HEK293 (cell line): ENCODE measurements around the gene STAP1.

Experiments used
- CTCF ChIA-PET: fragments of 350-600 bp; formaldehyde crosslinking; extraction: SDS; loops from one replicate; lab custom pipeline; 2021; ENCODE audit warnings: antibody characterized with exemption; lab: Yijun Ruan, JAX
- POLR2A ChIA-PET: fragments of 300-600 bp; formaldehyde crosslinking; extraction: SDS; loops from one replicate; lab custom pipeline; 2020; ENCODE audit warnings: antibody characterized with exemption, inconsistent platforms; lab: Yijun Ruan, JAX
- H3K27ac ChIP-seq: fragments of 200-500 bp; sonication (Bioruptor generic); 2 replicates; pipeline ENCODE4 v1.5.1; 2014; ENCODE audit warnings: low read depth, low read length, control low read depth, inconsistent platforms; ENCODE audit errors: extremely low read depth
- H3K36me3 ChIP-seq, 2 experiments: fragments of 200-500 bp in 1 of 2; sonication (Bioruptor generic) in 1 of 2; 1 replicate in 1 of 2; 2 replicates in 1 of 2; pipeline ENCODE4 v1.5.1; 2014 to 2017; ENCODE audit warnings: inconsistent platforms in 2 of 2, low read length in 2 of 2; ENCODE audit not compliant: control insufficient read depth in 2 of 2, insufficient read depth in 1 of 2
- H3K4me1 ChIP-seq: fragments of 200-500 bp; sonication (Bioruptor generic); 2 replicates; pipeline ENCODE4 v1.5.1; 2014; ENCODE audit warnings: mild to moderate bottlenecking, low read length, inconsistent platforms; ENCODE audit not compliant: control insufficient read depth, insufficient read depth
- H3K4me3 ChIP-seq: 2 replicates; pipeline ENCODE4 v1.5.1; 2011; ENCODE audit warnings: low read depth, mild to moderate bottlenecking, control low read depth, low read length, moderate library complexity
- H3K9me3 ChIP-seq: fragments of 200-500 bp; sonication (Bioruptor generic); 2 replicates; pipeline ENCODE4 v1.5.1; 2014; ENCODE audit warnings: low read depth, low read length, inconsistent platforms; ENCODE audit not compliant: control insufficient read depth, insufficient read depth
- ELK4 ChIP-seq: IDR thresholded peaks from 2 replicates; pipeline ENCODE4 v1.6.1; 2011; ENCODE audit warnings: mild to moderate bottlenecking, low read depth, low read length, borderline replicate concordance
- KLF8 ChIP-seq: fragments of 450-650 bp; formaldehyde crosslinking; IDR thresholded peaks from 2 replicates; pipeline ENCODE4 v1.5.1; 2016; ENCODE audit warnings: missing biosample characterization, missing genetic modification characterization
- KLF9 ChIP-seq: fragments of 450-650 bp; formaldehyde crosslinking; IDR thresholded peaks from 2 replicates; pipeline ENCODE4 v1.5.1; 2016; ENCODE audit warnings: missing biosample characterization, missing genetic modification characterization, low read depth
- RBAK ChIP-seq: fragments of 450-650 bp; formaldehyde crosslinking; IDR thresholded peaks from 2 replicates; pipeline ENCODE4 v1.5.1; 2016; ENCODE audit warnings: missing biosample characterization, missing genetic modification characterization
- SALL2 ChIP-seq: fragments of 450-650 bp; formaldehyde crosslinking; IDR thresholded peaks from 2 replicates; pipeline ENCODE4 v1.5.0; 2017; ENCODE audit warnings: missing biosample characterization, mild to moderate bottlenecking, missing genetic modification characterization, borderline replicate concordance
- YY1 ChIP-seq: fragments of 450-650 bp; formaldehyde crosslinking; IDR thresholded peaks from 2 replicates; pipeline ENCODE4 v1.5.1; 2018; ENCODE audit warnings: missing biosample characterization, missing genetic modification characterization
- ZBTB10 ChIP-seq: fragments of 450-650 bp; formaldehyde crosslinking; IDR thresholded peaks from 2 replicates; pipeline ENCODE4 v1.5.1; 2016; ENCODE audit warnings: missing biosample characterization, missing genetic modification characterization
- ZBTB17 ChIP-seq: fragments of 450-650 bp; formaldehyde crosslinking; IDR thresholded peaks from 2 replicates; pipeline ENCODE4 v1.5.1; 2016; ENCODE audit warnings: missing biosample characterization, missing genetic modification characterization
- ZFHX2 ChIP-seq: fragments of 450-650 bp; formaldehyde crosslinking; conservative IDR thresholded peaks from 2 replicates; pipeline ENCODE4 v1.5.1; 2016; ENCODE audit warnings: missing biosample characterization, missing genetic modification characterization
- ZIC2 ChIP-seq: fragments of 450-650 bp; formaldehyde crosslinking; IDR thresholded peaks from 2 replicates; pipeline ENCODE4 v1.5.1; 2016; ENCODE audit warnings: missing biosample characterization, missing genetic modification characterization
- ZNF138 ChIP-seq: fragments of 450-650 bp; formaldehyde crosslinking; IDR thresholded peaks from 2 replicates; pipeline ENCODE4 v1.5.1; 2016; ENCODE audit warnings: missing biosample characterization, missing genetic modification characterization, borderline replicate concordance
- ZNF155 ChIP-seq: fragments of 450-650 bp; formaldehyde crosslinking; IDR thresholded peaks from 2 replicates; pipeline ENCODE4 v1.5.1; 2016; ENCODE audit warnings: missing biosample characterization, missing genetic modification characterization
- ZNF302 ChIP-seq: fragments of 450-650 bp; formaldehyde crosslinking; IDR thresholded peaks from 2 replicates; pipeline ENCODE4 v1.5.1; 2016; ENCODE audit warnings: missing biosample characterization, missing genetic modification characterization, low read depth
- ZNF37A ChIP-seq: fragments of 450-650 bp; IDR thresholded peaks from 2 replicates; pipeline ENCODE4 v1.5.1; 2018; ENCODE audit warnings: missing biosample characterization, missing genetic modification characterization
- ZNF548 ChIP-seq: fragments of 450-650 bp; formaldehyde crosslinking; IDR thresholded peaks from 2 replicates; pipeline ENCODE4 v1.5.1; 2016; ENCODE audit warnings: missing biosample characterization, missing genetic modification characterization
- TF ChIP-seq, protein P1 (sequence below): fragments of 450-650 bp; formaldehyde crosslinking; IDR thresholded peaks from 2 replicates; pipeline ENCODE4 v1.5.1; 2016; ENCODE audit warnings: missing biosample characterization, missing genetic modification characterization
- TF ChIP-seq, protein P2 (sequence below): fragments of 450-650 bp; formaldehyde crosslinking; IDR thresholded peaks from 2 replicates; pipeline ENCODE4 v1.5.1; 2016; ENCODE audit warnings: missing biosample characterization, missing genetic modification characterization, low read depth
- TF ChIP-seq, protein P3 (sequence below): fragments of 450-650 bp; formaldehyde crosslinking; IDR thresholded peaks from 2 replicates; pipeline ENCODE4 v1.5.1; 2016; ENCODE audit warnings: missing biosample characterization, missing genetic modification characterization

Gene STAP1

DNA sequence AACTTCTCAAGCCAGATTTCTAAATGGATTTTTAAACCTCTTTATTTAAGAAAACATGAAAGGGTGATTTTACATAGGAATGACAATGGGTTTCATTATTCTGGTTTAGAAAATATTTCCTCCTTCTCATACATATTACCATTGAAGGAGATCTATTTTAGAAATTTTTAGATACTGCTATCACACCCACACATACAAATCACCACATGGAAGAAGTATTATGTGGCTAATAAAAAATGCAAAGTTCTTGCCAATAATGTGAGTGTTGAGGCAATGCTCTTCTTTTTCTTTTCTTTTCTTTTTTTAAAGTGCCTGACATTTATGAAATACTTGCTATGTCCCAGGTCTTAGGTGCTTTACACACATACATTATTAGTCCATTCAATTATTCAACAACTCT is 6.8 kb downstream of the STAP1 start (continued):
- TF ChIP-seq ELK4, result no peak
- TF ChIP-seq, protein P1, sequence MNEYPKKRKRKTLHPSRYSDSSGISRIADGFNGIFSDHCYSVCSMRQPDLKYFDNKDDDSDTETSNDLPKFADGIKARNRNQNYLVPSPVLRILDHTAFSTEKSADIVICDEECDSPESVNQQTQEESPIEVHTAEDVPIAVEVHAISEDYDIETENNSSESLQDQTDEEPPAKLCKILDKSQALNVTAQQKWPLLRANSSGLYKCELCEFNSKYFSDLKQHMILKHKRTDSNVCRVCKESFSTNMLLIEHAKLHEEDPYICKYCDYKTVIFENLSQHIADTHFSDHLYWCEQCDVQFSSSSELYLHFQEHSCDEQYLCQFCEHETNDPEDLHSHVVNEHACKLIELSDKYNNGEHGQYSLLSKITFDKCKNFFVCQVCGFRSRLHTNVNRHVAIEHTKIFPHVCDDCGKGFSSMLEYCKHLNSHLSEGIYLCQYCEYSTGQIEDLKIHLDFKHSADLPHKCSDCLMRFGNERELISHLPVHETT (tag by site-specific recombination), result no peak
- TF ChIP-seq, all 188 proteins: peak for 0

DNA sequence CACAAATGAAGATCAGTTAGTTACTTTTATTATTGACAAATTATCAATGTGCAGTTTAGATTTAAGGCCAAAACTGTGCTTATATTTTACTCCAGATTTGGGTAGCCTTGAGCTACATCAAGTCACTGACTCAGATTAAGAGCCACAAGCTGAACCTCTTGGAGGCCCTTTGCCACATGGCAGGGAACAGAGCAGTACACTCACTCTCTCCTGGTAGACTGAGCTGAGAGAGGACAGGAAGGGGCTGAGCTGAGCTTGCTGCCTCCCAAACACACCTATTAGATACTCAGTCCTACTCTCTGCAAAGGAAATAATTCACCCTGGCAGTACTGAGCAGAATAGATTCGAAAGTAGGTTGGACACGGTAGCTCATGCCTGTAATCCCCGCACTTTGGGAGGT is 7.8 kb downstream of the STAP1 start:
- no peaks in the 10 kb centered on the region for H3K4me1 ChIP-seq
- no peak for TF ChIP-seq ZFHX2
- TF ChIP-seq SALL2 (tag by site-specific recombination), result no peak
- TF ChIP-seq, protein P2, sequence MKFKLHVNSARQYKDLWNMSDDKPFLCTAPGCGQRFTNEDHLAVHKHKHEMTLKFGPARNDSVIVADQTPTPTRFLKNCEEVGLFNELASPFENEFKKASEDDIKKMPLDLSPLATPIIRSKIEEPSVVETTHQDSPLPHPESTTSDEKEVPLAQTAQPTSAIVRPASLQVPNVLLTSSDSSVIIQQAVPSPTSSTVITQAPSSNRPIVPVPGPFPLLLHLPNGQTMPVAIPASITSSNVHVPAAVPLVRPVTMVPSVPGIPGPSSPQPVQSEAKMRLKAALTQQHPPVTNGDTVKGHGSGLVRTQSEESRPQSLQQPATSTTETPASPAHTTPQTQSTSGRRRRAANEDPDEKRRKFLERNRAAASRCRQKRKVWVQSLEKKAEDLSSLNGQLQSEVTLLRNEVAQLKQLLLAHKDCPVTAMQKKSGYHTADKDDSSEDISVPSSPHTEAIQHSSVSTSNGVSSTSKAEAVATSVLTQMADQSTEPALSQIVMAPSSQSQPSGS (tag by site-specific recombination), result no peak
- TF ChIP-seq ZNF548 (tag by site-specific recombination), result no peak
- TF ChIP-seq, protein P3, sequence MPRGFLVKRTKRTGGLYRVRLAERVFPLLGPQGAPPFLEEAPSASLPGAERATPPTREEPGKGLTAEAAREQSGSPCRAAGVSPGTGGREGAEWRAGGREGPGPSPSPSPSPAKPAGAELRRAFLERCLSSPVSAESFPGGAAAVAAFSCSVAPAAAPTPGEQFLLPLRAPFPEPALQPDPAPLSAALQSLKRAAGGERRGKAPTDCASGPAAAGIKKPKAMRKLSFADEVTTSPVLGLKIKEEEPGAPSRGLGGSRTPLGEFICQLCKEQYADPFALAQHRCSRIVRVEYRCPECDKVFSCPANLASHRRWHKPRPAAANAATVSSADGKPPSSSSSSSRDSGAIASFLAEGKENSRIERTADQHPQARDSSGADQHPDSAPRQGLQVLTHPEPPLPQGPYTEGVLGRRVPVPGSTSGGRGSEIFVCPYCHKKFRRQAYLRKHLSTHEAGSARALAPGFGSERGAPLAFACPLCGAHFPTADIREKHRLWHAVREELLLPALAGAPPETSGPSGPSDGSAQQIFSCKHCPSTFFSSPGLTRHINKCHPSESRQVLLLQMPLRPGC (tag by site-specific recombination), result no peak
- no peak for TF ChIP-seq ZNF155
- TF ChIP-seq ZNF37A (tag by site-specific recombination), result no peak
- TF ChIP-seq ZBTB17 (tag by site-specific recombination), result no peak
- TF ChIP-seq ZNF138 (tag by site-specific recombination), result no peak
- TF ChIP-seq ZNF302, result no peak
- TF ChIP-seq KLF8 (tag by site-specific recombination), result no peak
- TF ChIP-seq KLF9 (tag by site-specific recombination), result no peak
- TF ChIP-seq YY1, result no peak
- no peak for TF ChIP-seq RBAK (tag by site-specific recombination)
- TF ChIP-seq ZIC2 (tag by site-specific recombination), result no peak
- TF ChIP-seq ZBTB10, result no peak
- ChIA-PET CTCF (interaction anchor here (0.9 kb wide), 1 partner anchor 17 kb away, joined by 3 read pairs; no protein-coding TSS in a partner anchor), POLR2A (no interaction called here)
- no peaks in the 10 kb centered on the region for H3K9me3 ChIP-seq
- no peak overlapping the region for H3K27ac ChIP-seq
- no peak overlapping the region for H3K4me3 ChIP-seq
- no peaks in the 10 kb centered on the region for H3K36me3 ChIP-seq
